SW 1271 (cell line): ENCODE data around the gene CD99L2.

Source experiments
- DNase-seq, 2 experiments: peaks; one replicate each; lab custom pipeline; 2025; lab: John Stamatoyannopoulos, UW

CD99L2 gene

DNA sequence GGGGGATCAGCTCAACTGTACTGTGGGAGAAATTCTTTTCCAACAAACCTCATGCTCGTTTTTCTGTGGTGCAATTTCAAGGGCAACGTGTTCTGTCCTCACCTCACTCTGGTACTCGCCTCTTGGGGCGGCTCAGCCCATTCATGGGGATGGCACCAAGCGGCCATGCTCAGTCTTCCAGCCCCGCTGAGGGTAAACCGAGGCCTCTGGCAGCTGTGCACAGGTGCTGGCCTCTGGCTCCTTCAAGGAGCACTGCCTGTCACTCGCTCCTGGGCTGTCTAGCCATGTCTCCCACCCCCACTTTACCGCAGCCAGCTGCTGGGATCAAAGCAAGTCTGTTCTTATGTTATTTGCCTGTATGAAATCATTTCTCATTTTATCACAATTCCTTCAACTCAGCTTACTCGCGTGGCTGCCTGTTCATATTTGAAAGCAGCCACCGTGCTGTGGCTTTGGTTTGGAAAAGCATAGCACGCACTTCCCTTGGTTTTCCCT is 135.1 kb downstream of the CD99L2 start:
- DNase-seq, result no peak

DNA sequence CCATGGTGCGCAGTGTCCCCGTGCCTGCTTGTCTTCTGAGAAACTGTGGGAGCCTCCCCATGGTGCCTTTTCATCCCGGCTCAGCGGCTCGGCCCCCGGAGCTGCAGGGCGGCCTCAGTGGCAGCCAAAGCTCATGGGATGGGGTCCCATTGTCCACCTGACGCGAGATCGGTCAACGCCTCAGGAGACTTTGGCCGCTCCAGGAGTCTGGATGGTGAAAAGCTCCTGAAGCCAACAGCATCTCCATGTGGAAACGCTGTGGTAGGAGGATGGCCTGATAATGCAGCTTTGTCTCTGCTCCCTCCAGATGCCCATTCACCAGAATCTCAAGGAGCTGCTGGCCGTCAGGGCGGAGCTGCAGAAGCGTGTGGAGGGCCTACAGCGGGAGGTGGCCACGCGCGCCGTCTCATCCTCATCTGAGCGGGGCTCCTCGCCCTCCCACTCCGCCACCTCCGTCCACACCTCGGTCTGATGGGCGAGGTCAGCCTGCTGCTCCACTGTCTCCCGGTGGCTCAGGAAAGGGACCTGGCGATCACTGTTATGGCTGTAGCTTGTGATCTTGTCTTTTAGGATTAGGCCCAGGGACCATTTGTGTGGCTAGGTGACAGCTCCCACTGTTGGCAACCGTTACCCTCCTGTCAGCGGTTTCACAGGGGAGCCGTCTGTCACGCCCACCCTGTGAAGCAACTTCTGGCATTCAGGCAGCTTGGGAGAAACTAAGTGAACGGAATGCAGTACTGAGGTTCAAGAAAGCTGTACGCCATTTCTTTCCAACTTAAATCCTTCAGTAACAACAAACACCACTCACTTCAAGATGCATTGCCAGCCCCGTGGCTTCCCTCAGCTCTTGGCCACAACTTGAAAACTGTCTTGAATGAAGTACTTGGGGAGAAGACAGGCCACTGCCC is 136.0 kb downstream of the CD99L2 start:
- DNase-seq, result no peak

DNA sequence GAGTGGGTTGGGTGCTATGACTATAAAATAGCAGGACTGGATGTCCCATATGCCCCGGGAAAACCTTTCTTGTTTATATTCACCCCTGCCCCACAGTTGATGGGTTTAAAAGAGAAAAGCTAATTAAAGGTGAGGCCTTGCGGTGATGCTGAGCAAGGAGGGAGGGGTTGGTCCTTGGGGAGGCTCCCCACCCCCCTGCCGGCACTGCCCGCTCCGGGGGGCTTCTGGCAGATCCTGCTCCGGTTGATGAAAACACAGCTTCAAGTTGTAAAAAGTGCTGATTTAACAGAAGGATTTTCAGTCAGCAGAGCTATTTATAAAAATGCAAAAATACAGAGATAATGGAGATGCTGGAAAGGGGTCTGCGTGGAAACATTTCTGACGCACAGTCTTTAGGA is 136.7 kb downstream of the CD99L2 start:
- no peak for DNase-seq

DNA sequence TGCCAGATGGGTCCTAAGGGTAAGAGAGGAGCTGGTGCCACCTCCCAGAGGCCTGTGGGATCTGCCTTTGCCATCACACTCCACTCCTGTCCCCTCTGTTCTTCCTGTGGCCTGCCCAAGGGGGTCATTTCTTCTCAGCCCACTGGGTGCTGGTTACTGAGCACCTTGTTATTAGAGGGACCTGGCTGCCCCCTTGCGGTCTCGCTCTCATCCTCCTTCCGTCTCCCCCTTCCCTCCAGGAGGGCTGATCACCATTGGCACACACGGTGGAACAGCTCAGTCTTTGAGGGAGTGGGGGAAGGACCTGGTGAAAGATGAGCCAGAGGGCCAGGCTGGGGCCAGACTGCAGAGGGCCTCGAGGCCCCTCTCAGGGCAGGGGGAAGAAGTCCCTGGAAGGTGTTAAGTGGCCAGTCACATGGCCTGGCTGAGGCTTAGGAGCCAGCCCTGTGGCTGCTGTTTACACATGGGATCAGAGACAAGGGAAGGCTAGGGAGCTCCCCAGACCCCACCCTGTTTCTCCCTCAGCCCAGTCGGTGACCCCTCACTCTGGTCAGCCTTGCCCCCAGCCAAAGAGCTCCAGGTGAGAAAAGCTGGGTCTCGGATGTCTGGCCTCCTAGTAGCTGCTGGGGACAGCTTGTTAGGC is 137.2 kb downstream of the CD99L2 start:
- no peak for DNase-seq

DNA sequence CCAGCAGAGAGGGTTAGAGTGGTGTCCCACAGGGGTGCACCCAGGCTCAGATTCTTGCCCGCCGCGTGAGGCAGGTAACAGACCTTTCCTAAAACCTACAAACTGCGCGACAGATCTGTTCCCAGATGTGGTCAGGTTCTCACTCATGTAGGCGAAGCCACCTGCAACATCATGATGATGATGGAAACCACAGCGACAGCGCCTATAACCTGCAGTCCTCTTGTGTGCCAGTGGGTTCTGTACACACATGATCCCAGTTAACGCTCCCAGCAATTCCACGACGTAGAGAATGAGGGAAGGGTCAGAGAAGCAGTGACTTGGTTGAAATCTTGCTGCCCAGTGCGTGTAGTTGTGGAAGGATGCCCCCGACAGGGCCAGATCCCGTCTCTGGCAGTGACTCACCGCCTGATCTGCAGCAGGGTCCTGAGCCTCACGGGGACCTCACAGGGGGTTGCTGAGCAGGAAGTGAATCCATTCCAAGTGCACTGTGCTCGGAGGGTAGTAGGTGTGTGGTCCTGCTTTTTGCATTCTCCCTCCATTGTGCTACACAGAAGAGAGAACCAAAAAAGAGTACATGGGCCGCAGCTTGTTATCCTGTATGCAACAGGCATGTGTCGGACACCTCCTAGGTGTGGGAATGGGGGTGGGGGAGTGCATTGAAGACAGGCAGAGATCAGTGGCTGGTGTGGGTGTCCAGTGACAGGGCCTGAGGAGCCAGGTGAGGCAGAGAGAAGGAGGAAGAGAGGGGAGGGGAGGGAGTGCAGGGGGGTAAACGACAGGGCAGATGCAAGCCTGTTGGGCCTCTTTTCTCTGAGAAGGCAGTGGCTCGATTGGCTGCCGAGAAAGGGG is 138.7 kb downstream of the CD99L2 start:
- DNase-seq, result no peak

DNA sequence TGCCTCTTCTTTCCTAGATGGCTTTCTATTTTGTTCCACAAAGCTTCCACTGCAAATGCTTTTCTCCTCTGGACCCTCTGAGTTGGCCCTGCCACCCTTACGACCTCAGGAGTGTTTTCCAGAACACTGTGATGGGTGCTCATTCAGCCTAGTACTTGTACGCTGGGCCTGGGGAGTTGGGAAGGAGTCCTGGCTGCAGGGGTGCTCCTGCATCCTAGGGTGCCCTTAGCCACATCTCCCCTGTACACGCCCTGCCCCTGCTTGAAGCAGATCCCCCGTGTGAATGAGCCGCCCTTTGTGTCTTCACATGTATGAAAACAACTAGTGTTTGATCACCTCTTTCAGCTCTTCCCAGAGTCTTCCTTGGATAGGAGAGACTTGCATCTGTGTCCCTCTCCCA is 141.1 kb downstream of the CD99L2 start:
- DNase-seq, result no peak

DNA sequence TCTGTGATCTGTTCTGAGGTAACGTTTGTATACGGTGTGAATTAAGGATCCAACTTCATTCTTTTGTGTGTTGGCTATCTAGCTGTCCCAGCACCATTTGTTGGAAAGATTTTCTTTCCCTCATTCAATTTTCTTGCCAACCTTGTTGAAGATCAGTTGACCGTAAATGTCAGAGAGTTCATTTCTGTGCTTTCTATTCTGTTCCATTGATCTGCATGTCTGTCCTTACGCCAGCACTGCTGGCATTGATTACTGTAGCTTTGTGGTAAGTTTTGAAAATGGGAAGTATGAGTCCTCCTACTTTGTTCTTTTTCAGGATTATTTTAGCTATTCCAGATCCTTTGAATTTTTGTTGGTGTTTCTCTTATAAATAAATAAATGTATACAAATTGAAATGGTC is 144.5 kb downstream of the CD99L2 start:
- DNase-seq, result no peak

DNA sequence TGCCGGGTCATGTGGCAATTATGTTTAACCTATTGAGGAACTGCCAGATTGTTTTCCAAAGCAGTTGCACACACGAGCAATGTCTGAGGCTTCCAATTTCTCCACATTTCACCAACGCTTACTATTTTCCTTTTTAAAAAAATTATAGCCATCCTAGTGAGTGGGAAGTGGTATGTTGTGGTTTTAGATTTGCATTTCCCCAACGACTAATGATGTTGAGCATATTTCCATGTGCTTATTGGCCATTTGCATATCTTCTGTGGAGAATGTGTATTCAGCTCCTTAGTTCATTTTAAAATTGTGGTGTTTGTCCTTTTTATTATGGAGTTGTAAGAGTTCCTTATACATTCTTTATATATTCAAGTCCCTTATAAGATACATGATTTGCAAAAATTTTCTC is 145.1 kb downstream of the CD99L2 start:
- no peak for DNase-seq

DNA sequence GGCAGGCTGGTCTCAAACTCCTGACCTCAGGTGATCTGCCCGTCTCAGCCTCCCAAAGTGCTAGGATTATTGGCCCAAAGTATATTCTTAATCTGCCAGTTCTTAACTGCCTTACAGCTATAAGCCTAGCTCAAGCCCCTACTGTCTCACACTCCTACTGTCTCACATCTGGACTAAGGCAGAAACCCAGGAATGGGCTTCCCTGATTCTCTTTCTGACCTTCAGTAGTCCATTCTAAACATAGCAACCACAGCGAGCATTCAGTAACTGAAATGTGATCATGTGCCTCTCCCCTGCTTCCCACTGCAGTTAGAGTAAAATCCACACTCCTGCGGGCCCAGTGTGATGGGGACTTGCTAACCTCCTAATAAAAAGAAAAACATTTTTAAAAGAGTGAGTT is 146.3 kb downstream of the CD99L2 start:
- DNase-seq, result no peak

DNA sequence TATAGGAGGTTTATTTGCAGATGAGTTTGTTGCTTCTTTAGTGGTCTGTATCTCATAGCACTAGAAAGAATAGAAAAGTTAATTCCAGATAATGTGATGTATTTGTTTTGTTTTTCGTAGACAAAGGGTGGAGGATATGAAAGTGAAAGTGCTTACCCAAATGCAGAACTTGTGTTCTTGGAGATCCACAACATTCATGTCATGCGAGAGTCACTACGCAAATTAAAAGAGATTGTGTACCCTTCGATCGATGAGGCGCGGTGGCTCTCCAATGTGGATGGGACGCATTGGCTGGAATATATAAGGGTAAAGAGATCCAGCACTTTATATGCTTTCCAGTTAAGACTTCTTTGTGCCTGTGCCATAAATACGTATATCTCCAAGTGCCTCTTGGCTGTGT is 162.0 kb downstream of the CD99L2 start:
- DNase-seq, result no peak

DNA sequence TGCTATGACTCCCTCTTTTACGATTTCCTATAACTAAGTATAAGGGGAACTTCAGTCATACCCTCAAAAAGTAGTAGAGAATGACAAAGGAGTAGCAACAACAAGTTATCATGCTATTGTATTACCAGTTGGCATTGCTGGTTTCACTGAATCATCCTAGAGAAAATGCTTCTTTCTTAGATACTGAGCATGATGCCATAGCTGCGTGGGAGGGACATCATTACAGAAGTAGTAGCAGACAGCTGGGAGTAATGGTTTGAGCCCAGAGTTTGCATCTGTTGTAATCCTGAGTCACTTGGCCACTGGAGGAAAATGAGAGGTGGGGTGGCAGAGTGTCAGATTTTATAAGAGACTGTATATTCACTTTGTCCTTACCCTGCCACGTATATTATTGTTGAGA is 166.7 kb downstream of the CD99L2 start:
- DNase-seq, result no peak

DNA sequence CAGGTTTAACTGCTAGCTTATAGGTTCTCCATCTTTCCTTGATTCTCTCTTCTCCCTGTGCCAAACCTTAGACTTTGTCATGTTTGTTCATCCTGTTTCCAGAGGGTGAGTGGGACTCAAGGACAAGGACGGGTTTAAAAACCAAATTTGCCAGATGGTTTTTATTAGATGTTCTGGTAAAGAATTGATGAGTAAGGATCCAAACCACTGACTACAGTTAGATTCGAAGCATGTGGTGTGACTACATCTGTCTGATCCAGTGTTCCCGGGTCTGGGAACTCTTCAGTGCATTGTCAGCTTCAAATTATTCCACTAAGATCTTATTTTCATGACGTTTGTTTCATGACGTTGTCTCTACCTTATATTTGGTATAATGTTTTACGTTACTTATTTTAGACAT is 167.7 kb downstream of the CD99L2 start:
- no peak for DNase-seq

DNA sequence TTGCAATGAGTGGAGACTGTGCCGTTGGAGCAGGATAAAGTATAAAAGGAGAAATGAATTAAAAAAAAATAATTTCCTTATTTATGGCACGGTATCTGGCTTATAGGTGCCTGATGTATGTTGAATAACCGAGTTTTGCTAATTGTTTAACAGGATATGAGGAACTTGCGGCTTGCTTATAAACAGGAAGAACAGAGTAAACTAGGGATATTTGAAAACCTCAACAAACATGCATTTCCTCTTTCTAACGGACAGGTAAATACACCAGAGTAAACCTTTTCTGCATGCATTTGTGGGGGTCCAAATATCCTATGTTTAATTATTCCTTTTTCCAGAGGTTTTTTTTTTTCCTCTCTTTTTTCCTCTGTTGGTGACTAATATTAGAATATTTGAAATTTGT is 168.5 kb downstream of the CD99L2 start:
- DNase-seq, result no peak

DNA sequence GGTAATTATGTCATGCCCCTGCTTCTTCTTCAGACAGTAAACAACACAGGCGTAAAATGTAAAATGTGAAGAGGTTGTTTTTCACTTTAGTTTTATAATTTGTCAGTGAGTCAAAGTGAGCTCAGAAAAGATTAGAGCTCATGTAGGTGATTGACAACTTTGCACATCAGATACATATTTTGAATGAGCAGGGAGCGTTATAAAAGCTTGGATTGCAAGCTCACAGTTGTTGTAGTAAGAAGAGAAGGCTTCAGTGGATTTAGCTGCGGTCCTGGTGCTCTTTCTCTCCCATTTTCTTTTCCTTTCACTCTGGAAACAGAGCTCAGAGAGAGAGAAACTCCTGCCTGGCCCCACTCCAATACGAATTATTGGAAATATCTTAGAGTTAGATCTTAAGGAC is 178.8 kb downstream of the CD99L2 start:
- DNase-seq, result no peak
